Esophagus squamous epithelium (tissue), 4 donors: ENCODE data around the gene DNAAF5.

Source experiments
- CTCF ChIP-seq, 6 experiments: fragments of 450-650 bp in 4 of 6; fragments of 200-600 bp in 2 of 6; sonication (generic) in 2 of 6; IDR thresholded peaks; one replicate each; pipeline ENCODE4 v1.5.1; 2016 to 2019; ENCODE audit warnings: antibody characterized with exemption in 6 of 6, mild to moderate bottlenecking in 4 of 6, moderate library complexity in 4 of 6
- POLR2A ChIP-seq, 4 donors: fragments of 450-650 bp; IDR thresholded peaks; one replicate each; pipeline ENCODE4 v1.6.1; 2017; ENCODE audit warnings: antibody characterized with exemption in 4 of 4, mild to moderate bottlenecking in 4 of 4, moderate library complexity in 3 of 4

- TF ChIP-seq CTCF (IDR thresholded peaks at IDR 0.05) (no peak), POLR2A (IDR thresholded peaks at IDR 0.05) (no peak)
Measured at GRCh38 chr7:741191-741671, 14.7 kb downstream of the DNAAF5 start.
